Measurements from ENCODE around the gene JAK3.

JAK3 gene

DNA sequence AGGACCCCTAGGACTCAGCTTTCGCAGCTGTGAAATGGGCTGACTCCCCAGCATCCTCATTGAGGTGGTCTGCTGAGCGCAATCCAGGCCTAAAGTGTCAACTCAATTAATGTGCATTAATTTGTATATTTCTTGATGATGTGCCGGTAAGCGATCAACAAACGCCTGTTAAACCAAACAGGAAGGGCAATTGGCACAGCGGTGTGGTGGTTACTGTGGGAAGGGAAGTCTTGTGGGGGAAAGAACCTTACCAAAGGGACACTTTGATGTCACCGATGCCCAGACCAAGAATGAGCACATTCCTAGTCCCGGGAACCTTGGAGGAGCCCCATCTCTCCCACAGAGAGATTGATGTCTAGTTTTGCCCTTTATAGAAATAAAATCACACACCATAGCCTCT lies 1.6 kb downstream of the JAK3 start:
- no peaks in the 10 kb centered on the region for H3K36me3 ChIP-seq (ENCODE audit: control insufficient read depth, insufficient read depth, low read length, severe bottlenecking)
- H3K9me3 ChIP-seq (ENCODE audit: control insufficient read depth, low read length), result no peaks in the 10 kb centered on the region
- H3K4me3 ChIP-seq (ENCODE audit: low read length), result no peak overlapping the region
- H3K9ac ChIP-seq (ENCODE audit: low read length), result no peak overlapping the region
- peaks cover 15% of the 10 kb centered on the region for H3K4me1 ChIP-seq (ENCODE audit: control insufficient read depth, insufficient read depth, low read length)
- DNase-seq (ENCODE audit: low read depth), result no peak
- H3K27me3 ChIP-seq (replicated peaks; ENCODE audit: control insufficient read depth, insufficient read depth, low read length), result peaks cover 3% of the 10 kb centered on the region

GRCh38 chr19:17843908-17844490 lies 3.8 kb downstream of the JAK3 start:
- no peak overlapping the region for H3K9ac ChIP-seq (ENCODE audit: low read length)
- H3K27me3 ChIP-seq (replicated peaks; ENCODE audit: control insufficient read depth, insufficient read depth, low read length), result peaks cover 7% of the 10 kb centered on the region
- no peak for DNase-seq (ENCODE audit: low read depth)
- H3K4me1 ChIP-seq (ENCODE audit: control insufficient read depth, insufficient read depth, low read length), result peaks cover 10% of the 10 kb centered on the region
- no peaks in the 10 kb centered on the region for H3K36me3 ChIP-seq (ENCODE audit: control insufficient read depth, insufficient read depth, low read length, severe bottlenecking)
- H3K4me3 ChIP-seq (ENCODE audit: low read length), result no peak overlapping the region
- H3K9me3 ChIP-seq (ENCODE audit: control insufficient read depth, low read length), result no peaks in the 10 kb centered on the region

- no peak for DNase-seq (ENCODE audit: low read depth)
- H3K9ac ChIP-seq (ENCODE audit: low read length), result no peak overlapping the region
- H3K4me3 ChIP-seq (ENCODE audit: low read length), result no peak overlapping the region
- H3K36me3 ChIP-seq (ENCODE audit: control insufficient read depth, insufficient read depth, low read length, severe bottlenecking), result no peaks in the 10 kb centered on the region
- H3K4me1 ChIP-seq (ENCODE audit: control insufficient read depth, insufficient read depth, low read length), result peaks cover 10% of the 10 kb centered on the region
- H3K27me3 ChIP-seq (replicated peaks; ENCODE audit: control insufficient read depth, insufficient read depth, low read length), result peaks cover 7% of the 10 kb centered on the region
- H3K9me3 ChIP-seq (ENCODE audit: control insufficient read depth, low read length), result no peaks in the 10 kb centered on the region
These were observed 4.4 kb downstream of the JAK3 start for GRCh38 chr19:17843292-17843827.

GRCh38 chr19:17842663-17843291 lies 5.0 kb downstream of the JAK3 start:
- Histone ChIP-seq H3K9ac (ENCODE audit: low read length) (peak overlapping the region; percentile 49), H3K27me3 (replicated peaks; ENCODE audit: control insufficient read depth, insufficient read depth, low read length) (peaks cover 7% of the 10 kb centered on the region), H3K9me3 (ENCODE audit: control insufficient read depth, low read length) (no peaks in the 10 kb centered on the region), H3K36me3 (ENCODE audit: control insufficient read depth, insufficient read depth, low read length, severe bottlenecking) (peaks cover 4% of the 10 kb centered on the region), H3K4me3 (ENCODE audit: low read length) (peak overlapping the region; percentile 58), H3K4me1 (ENCODE audit: control insufficient read depth, insufficient read depth, low read length) (peaks cover 10% of the 10 kb centered on the region)
- no peak for DNase-seq (ENCODE audit: low read depth)

DNA sequence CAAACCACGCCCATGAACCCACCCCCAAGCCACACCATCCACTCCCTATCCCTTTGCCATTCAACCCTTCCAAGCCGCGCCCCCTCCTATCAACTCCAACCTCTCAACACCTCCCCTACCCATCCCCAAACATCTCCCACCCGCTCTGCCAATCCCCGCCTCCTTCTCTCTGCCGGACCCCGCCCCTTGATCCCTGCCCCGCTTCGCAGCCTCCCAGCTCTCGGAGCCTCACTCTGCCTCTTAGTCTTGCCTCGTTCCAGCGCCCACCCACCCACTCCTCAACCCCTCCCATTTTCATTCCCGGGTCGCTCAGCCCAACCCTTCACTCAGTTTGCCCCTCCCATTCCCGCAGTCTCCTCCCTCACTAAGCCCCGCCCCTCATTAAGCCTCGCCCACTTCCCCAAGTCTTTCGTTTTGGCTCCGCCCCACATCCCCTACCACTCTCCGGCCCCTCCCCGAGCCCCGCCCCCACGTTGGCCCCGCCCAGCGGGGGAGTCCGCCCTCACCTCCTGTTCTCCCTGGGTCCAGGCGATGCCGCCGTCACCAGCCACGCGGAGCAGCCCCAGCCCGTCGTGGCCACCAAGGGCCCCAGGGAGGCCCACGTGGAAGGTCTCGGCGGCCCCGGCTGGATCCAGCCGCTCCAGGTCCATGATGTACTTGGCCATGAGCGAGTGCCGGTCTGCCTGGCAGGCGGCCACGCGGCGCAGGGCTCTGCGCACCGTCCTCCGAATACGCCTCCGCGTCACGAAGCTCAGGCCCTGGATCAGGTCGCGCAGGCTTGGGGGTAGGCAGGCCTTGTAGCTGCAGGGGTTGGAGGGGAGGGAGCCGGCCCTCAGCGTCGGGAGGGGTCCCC lies 5.7 kb downstream of the JAK3 start:
- peak; percentile 56 for DNase-seq (ENCODE audit: low read depth)
- peaks cover 10% of the 10 kb centered on the region for H3K4me1 ChIP-seq (ENCODE audit: control insufficient read depth, insufficient read depth, low read length)
- peak overlapping the region; percentile 58 for H3K4me3 ChIP-seq (ENCODE audit: low read length)
- no peaks in the 10 kb centered on the region for H3K9me3 ChIP-seq (ENCODE audit: control insufficient read depth, low read length)
- H3K36me3 ChIP-seq (ENCODE audit: control insufficient read depth, insufficient read depth, low read length, severe bottlenecking), result peaks cover 6% of the 10 kb centered on the region
- peaks cover 7% of the 10 kb centered on the region for H3K27me3 ChIP-seq (replicated peaks; ENCODE audit: control insufficient read depth, insufficient read depth, low read length)
- peak overlapping the region; percentile 49 for H3K9ac ChIP-seq (ENCODE audit: low read length)

GRCh38 chr19:17841371-17841809 lies 6.4 kb downstream of the JAK3 start:
- Histone ChIP-seq H3K27me3 (replicated peaks; ENCODE audit: control insufficient read depth, insufficient read depth, low read length) (peaks cover 7% of the 10 kb centered on the region), H3K36me3 (ENCODE audit: control insufficient read depth, insufficient read depth, low read length, severe bottlenecking) (peaks cover 6% of the 10 kb centered on the region), H3K9ac (ENCODE audit: low read length) (no peak overlapping the region), H3K9me3 (ENCODE audit: control insufficient read depth, low read length) (no peaks in the 10 kb centered on the region), H3K4me3 (ENCODE audit: low read length) (no peak overlapping the region), H3K4me1 (ENCODE audit: control insufficient read depth, insufficient read depth, low read length) (peaks cover 10% of the 10 kb centered on the region)
- DNase-seq (ENCODE audit: low read depth), result no peak

DNA sequence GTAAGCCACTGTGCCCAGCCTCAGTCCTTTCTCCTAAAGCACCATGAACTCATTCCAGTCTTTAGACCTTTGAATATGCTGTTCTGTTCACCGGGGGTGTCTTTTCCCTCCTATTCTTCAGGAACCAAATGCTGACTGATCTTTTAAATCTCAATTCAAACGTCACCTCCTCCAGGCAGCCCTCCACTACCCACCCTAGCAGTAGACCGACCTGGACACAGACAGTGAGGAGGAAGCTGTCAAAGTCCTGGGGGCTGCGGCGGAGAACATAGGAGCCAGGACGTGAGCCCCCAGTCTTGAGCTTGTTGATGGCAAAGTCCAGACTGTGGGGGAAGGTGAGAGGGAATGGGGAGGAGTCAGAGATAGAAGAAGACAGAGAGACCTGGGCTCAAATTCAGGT lies 7.8 kb downstream of the JAK3 start:
- H3K4me3 ChIP-seq (ENCODE audit: low read length), result no peak overlapping the region
- H3K27me3 ChIP-seq (replicated peaks; ENCODE audit: control insufficient read depth, insufficient read depth, low read length), result peaks cover 7% of the 10 kb centered on the region
- no peaks in the 10 kb centered on the region for H3K9me3 ChIP-seq (ENCODE audit: control insufficient read depth, low read length)
- peaks cover 10% of the 10 kb centered on the region for H3K4me1 ChIP-seq (ENCODE audit: control insufficient read depth, insufficient read depth, low read length)
- H3K9ac ChIP-seq (ENCODE audit: low read length), result no peak overlapping the region
- H3K36me3 ChIP-seq (ENCODE audit: control insufficient read depth, insufficient read depth, low read length, severe bottlenecking), result peaks cover 6% of the 10 kb centered on the region
- no peak for DNase-seq (ENCODE audit: low read depth)

DNA sequence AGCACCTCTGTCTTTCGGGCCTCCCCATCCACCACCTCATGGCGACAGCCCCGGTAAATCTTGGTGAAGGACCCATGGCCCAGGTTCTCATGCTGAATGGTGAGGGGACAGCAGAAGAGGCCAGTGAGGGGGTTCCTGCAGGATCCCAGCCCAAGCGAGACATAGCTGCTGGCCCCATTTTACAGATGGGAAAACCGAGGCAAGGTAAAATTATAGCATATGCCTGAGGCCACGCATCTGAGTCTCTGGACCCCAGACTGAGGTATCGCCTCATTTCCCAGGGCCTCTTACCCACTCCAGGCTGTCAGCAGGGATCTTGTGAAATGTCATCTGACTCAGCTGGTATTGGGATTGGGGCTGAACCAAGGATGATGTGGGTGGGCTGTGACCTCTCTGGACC lies 9.8 kb downstream of the JAK3 start:
- Histone ChIP-seq H3K4me1 (ENCODE audit: control insufficient read depth, insufficient read depth, low read length) (peaks cover 10% of the 10 kb centered on the region), H3K9me3 (ENCODE audit: control insufficient read depth, low read length) (no peaks in the 10 kb centered on the region), H3K4me3 (ENCODE audit: low read length) (no peak overlapping the region), H3K36me3 (ENCODE audit: control insufficient read depth, insufficient read depth, low read length, severe bottlenecking) (peaks cover 6% of the 10 kb centered on the region), H3K27me3 (replicated peaks; ENCODE audit: control insufficient read depth, insufficient read depth, low read length) (peaks cover 7% of the 10 kb centered on the region), H3K9ac (ENCODE audit: low read length) (no peak overlapping the region)
- DNase-seq (ENCODE audit: low read depth), result no peak

GRCh38 chr19:17836530-17836929 lies 11.3 kb downstream of the JAK3 start:
- no peak overlapping the region for H3K4me3 ChIP-seq (ENCODE audit: low read length)
- no peak overlapping the region for H3K9ac ChIP-seq (ENCODE audit: low read length)
- peaks cover 5% of the 10 kb centered on the region for H3K4me1 ChIP-seq (ENCODE audit: control insufficient read depth, insufficient read depth, low read length)
- DNase-seq (ENCODE audit: low read depth), result no peak
- H3K36me3 ChIP-seq (ENCODE audit: control insufficient read depth, insufficient read depth, low read length, severe bottlenecking), result peaks cover 11% of the 10 kb centered on the region
- peaks cover 7% of the 10 kb centered on the region for H3K27me3 ChIP-seq (replicated peaks; ENCODE audit: control insufficient read depth, insufficient read depth, low read length)
- H3K9me3 ChIP-seq (ENCODE audit: control insufficient read depth, low read length), result no peaks in the 10 kb centered on the region

DNA sequence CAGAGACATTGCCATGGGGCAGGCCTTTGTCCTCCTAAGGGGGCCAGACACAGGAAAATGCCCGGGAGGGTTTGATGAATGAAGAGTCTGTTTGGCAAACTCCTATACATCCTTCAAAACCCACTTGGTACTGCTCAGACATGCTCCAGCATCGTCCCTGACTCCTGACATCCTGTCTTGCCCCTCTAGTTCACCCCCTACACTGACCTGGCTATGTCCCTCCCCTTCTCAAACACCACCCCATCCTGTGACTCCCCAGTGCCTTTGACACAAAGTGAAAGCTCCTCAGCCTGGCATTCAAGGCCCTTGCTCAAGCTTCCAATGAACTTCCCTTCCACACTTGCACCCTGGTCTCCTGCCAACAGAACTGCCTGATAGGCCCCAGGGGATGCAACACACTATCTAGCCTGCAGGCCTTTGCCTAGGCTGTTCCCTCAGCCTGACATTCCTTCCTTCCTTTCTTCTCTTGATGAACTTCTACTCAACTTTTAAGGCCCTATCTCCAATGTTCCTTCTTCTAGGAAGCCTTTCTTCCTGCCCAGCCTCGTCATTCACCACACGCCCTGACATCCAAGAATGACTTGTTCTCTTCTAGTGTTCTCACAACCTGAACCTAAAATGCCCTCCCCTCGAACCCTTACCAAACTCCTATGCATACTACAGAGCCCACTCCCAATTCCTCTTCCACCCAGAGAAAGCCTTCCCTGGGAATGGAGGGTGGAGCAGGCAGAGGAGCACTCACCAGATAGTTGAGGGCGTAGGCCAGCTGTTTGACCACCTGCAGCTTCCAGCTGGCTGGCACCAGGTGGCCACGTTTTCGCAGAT lies 12.4 kb downstream of the JAK3 start:
- H3K27me3 ChIP-seq (replicated peaks; ENCODE audit: control insufficient read depth, insufficient read depth, low read length), result peaks cover 2% of the 10 kb centered on the region
- H3K4me1 ChIP-seq (ENCODE audit: control insufficient read depth, insufficient read depth, low read length), result peaks cover 4% of the 10 kb centered on the region
- H3K9me3 ChIP-seq (ENCODE audit: control insufficient read depth, low read length), result no peaks in the 10 kb centered on the region
- no peak overlapping the region for H3K9ac ChIP-seq (ENCODE audit: low read length)
- H3K36me3 ChIP-seq (ENCODE audit: control insufficient read depth, insufficient read depth, low read length, severe bottlenecking), result peaks cover 11% of the 10 kb centered on the region
- DNase-seq (ENCODE audit: low read depth), result no peak
- no peak overlapping the region for H3K4me3 ChIP-seq (ENCODE audit: low read length)
